ENCODE measurements around the gene CEP89. TPM values are rescaled to one million over a fixed set of nuclear protein-coding genes. Genes with fewer than 3 reads are reported as not detected.
"Not testable (repeated sequence)": the region's sequence is repeated elsewhere in the genome, so short reads cannot be mapped to it uniquely, and the experiment has no call there.

Gene CEP89
- total and polyA plus RNA-seq, 7 donors = 3.7 to 17.5 (median 11.1) TPM

DNA sequence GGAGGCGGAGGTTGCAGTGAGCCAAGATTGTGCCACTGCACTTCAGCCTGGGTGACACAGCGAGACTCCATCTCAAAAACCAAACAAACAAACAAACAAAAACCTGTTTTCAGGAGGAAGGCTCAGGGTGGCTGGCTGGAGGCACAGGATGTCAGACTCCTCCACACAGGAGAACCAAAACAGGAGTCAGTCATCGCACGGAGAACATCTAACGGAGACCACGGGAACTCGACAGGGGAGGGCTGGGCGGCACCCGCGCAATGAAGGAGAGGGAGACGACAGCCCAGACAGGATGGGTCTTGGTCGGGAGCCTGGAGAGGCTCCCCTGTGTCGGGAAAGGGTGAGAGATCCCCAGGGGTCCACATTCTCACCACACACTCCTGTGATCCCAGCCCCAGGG, 81.4 kb downstream of the CEP89 start:
- Histone ChIP-seq H3K4me1 (no peaks in the 10 kb centered on the region), H3K4me3 (no peak overlapping the region), H3K27ac (no peak overlapping the region), H3K9me3 (peaks cover 0 to 12% (median 3%) of the 10 kb centered on the region in 4 donors), H3K36me3 (peaks cover 0 to 58% (median 15%) of the 10 kb centered on the region in 4 donors), H3K27me3 (no peaks in the 10 kb centered on the region)
- 97% methylated on average over 13 of the region's 13 CpGs for WGBS, 2 donors
- DNase-seq = no peak
- intact Hi-C loops (cut with DNase I) = no loop called here
- TF ChIP-seq POLR2A (IDR thresholded peaks at IDR 0.05) (no peak), EP300 (IDR thresholded peaks at IDR 0.05) (no peak), POLR2AphosphoS5 (IDR thresholded peaks at IDR 0.05) (no peak)
- TF ChIP-seq, protein P1, sequence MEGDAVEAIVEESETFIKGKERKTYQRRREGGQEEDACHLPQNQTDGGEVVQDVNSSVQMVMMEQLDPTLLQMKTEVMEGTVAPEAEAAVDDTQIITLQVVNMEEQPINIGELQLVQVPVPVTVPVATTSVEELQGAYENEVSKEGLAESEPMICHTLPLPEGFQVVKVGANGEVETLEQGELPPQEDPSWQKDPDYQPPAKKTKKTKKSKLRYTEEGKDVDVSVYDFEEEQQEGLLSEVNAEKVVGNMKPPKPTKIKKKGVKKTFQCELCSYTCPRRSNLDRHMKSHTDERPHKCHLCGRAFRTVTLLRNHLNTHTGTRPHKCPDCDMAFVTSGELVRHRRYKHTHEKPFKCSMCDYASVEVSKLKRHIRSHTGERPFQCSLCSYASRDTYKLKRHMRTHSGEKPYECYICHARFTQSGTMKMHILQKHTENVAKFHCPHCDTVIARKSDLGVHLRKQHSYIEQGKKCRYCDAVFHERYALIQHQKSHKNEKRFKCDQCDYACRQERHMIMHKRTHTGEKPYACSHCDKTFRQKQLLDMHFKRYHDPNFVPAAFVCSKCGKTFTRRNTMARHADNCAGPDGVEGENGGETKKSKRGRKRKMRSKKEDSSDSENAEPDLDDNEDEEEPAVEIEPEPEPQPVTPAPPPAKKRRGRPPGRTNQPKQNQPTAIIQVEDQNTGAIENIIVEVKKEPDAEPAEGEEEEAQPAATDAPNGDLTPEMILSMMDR (IDR thresholded peaks at IDR 0.05) = no peak

- Histone ChIP-seq H3K4me1 (no peaks in the 10 kb centered on the region), H3K36me3 (peaks cover 0 to 54% (median 14%) of the 10 kb centered on the region in 4 donors), H3K9me3 (peaks cover 0 to 12% (median 2%) of the 10 kb centered on the region in 4 donors), H3K27ac (no peak overlapping the region), H3K27me3 (no peaks in the 10 kb centered on the region), H3K4me3 (no peak overlapping the region)
- intact Hi-C loops (cut with DNase I) = no loop called here
- no peak for DNase-seq
- WGBS, 2 donors = 95% methylated on average over 11 of the region's 11 CpGs
- TF ChIP-seq, protein P1 (IDR thresholded peaks at IDR 0.05) = no peak
- TF ChIP-seq EP300 (IDR thresholded peaks at IDR 0.05) (no peak), POLR2AphosphoS5 (IDR thresholded peaks at IDR 0.05) (no peak), POLR2A (IDR thresholded peaks at IDR 0.05) (no peak)
Measured at GRCh38 chr19:32889137-32889934, 82.4 kb downstream of the CEP89 start.

DNA sequence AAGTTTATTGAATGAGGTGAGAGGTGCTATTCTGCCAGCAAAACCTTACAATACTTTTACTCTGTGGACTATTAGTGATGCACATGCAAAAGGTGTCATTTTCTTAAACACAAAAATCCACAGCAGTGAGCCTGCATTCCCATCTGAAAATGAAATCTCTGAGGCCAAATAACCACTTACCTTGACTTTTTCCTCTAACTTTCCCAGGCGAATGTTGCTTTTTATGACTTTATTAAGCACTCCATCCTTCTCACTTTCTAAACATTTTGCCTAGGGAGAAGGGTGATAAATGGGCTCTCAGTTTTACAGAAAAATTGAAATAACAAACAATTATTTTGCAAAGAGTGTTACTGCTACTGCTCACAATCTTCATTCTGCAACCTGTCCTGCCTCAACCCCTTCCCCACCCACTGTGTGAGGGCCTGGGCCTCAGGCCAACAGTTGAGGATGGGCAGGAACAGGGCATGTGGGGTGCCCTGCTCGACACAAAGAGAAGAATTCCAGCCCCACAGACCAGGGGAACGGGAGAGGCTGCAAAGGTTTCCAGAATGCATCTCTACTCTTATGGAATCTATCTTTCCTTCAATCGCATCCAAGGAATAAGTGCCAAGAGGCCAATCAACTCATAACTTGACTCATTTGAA, 84.1 kb downstream of the CEP89 start:
- no peak overlapping the region for H3K4me3 ChIP-seq
- no peaks in the 10 kb centered on the region for H3K27me3 ChIP-seq
- peaks cover 0 to 5% (median 2%) of the 10 kb centered on the region in 4 donors for H3K9me3 ChIP-seq
- peaks cover 0 to 43% (median 12%) of the 10 kb centered on the region in 4 donors for H3K36me3 ChIP-seq
- no peak for DNase-seq
- H3K4me1 ChIP-seq = no peaks in the 10 kb centered on the region
- TF ChIP-seq POLR2AphosphoS5 (IDR thresholded peaks at IDR 0.05) (no peak), EP300 (IDR thresholded peaks at IDR 0.05) (no peak), POLR2A (IDR thresholded peaks at IDR 0.05) (no peak)
- TF ChIP-seq, protein P1 (IDR thresholded peaks at IDR 0.05) = no peak
- no peak overlapping the region for H3K27ac ChIP-seq
- intact Hi-C loops (cut with DNase I) = no loop called here
- WGBS, 2 donors = 88% methylated on average over 4 of the region's 4 CpGs

DNA sequence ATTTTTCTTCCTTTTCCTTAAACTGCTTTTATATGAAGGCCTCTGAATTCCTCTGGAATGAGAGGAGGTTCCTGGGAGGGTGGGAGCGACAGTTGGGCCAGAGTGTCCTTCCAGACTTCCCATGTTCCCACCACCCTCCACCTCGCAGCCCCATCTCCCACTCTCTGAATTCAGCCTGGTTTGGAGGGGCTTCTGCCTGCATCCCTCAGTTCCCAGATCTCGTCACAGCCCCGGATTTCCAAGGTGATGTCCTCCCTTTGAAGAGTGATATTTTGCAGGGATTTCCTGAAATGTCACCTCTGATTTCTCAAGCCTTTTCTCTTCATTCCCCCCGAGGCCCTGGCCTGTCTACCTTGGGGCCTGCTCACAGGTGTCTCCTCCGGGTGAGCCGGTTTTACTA, 85.5 kb downstream of the CEP89 start:
- H3K9me3 ChIP-seq = no peaks in the 10 kb centered on the region
- H3K4me1 ChIP-seq = no peaks in the 10 kb centered on the region
- no peaks in the 10 kb centered on the region for H3K27me3 ChIP-seq
- H3K36me3 ChIP-seq = peaks cover 0 to 49% (median 12%) of the 10 kb centered on the region in 4 donors
- TF ChIP-seq, protein P1 (IDR thresholded peaks at IDR 0.05) = no peak
- no peak for TF ChIP-seq POLR2A (IDR thresholded peaks at IDR 0.05)
- TF ChIP-seq POLR2AphosphoS5 (IDR thresholded peaks at IDR 0.05) = no peak
- TF ChIP-seq EP300 (IDR thresholded peaks at IDR 0.05) = no peak
- no peak overlapping the region for H3K4me3 ChIP-seq
- intact Hi-C loops (cut with DNase I) = no loop called here
- DNase-seq = no peak
- no peak overlapping the region for H3K27ac ChIP-seq
- WGBS, 2 donors = 93 to 94% methylated on average over 7 of the region's 7 CpGs

DNA sequence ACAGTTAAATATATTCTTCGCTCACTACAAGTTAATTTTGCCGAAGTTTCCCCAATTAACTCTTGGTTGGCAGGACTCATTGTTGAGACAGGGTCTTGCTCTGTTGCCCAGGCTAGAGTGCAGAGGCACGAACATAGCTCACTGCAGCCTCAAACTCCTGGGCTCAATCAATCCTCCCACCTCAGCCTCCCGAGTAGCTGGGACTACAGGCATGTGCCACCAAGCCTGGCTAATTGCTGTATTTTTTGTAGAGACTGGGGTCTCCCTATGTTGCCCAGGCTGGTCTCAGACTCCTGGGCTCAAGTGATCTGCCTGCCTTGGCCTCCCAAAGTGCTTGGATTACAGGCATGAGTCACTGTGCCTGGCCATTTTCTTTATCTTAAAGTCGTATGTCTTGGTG, 86.5 kb downstream of the CEP89 start:
- peaks cover 0 to 46% (median 8%) of the 10 kb centered on the region in 4 donors for H3K36me3 ChIP-seq

More for the DNA sequence above, 86.5 kb downstream of the CEP89 start:
- H3K27me3 ChIP-seq; intact Hi-C loops (cut with DNase I); H3K9me3 ChIP-seq; H3K27ac ChIP-seq; H3K4me1 ChIP-seq; H3K4me3 ChIP-seq; DNase-seq: not testable (repeated sequence)
- 84 to 90% methylated on average over 5 of the region's 5 CpGs for WGBS, 2 donors
